Mesodermal cell (in vitro differentiated cells): Measurements from ENCODE around the gene POLR2L.

ENCODE experiments used
- H3K27ac ChIP-seq: 2 replicates; pipeline ENCODE4 v1.7.0; 2013; ENCODE audit warnings: mild to moderate bottlenecking, low read depth, low read length, moderate library complexity; ENCODE audit not compliant: severe bottlenecking
- H3K36me3 ChIP-seq: 2 replicates; pipeline ENCODE4 v1.7.1; 2013; ENCODE audit warnings: mild to moderate bottlenecking, low read length, moderate library complexity; ENCODE audit not compliant: control insufficient read depth, insufficient read depth
- H3K4me1 ChIP-seq: one replicate; pipeline ENCODE4 v1.7.1; 2013; ENCODE audit warnings: mild to moderate bottlenecking, low read length; ENCODE audit not compliant: insufficient read depth, control insufficient read depth, poor library complexity, severe bottlenecking
- H3K4me3 ChIP-seq: 2 replicates; pipeline ENCODE4 v1.7.0; 2013; ENCODE audit warnings: low read length, control low read depth, mild to moderate bottlenecking; ENCODE audit not compliant: insufficient read depth, poor library complexity, severe bottlenecking; ENCODE audit errors: extremely low read depth
- H3K9me3 ChIP-seq: 2 replicates; pipeline ENCODE4 v1.7.1; 2013; ENCODE audit warnings: mild to moderate bottlenecking, low read length, moderate library complexity; ENCODE audit not compliant: control insufficient read depth
- WGBS, 2 experiments: methylation state at CpG; one replicate each; pipeline ENCODE4 v1.1.5; 2013; ENCODE audit warnings: missing lambda C conversion rate in 2 of 2; ENCODE audit not compliant: insufficient coverage in 2 of 2; 5-methylcytosine and 5-hydroxymethylcytosine counted together

Gene POLR2L

DNA sequence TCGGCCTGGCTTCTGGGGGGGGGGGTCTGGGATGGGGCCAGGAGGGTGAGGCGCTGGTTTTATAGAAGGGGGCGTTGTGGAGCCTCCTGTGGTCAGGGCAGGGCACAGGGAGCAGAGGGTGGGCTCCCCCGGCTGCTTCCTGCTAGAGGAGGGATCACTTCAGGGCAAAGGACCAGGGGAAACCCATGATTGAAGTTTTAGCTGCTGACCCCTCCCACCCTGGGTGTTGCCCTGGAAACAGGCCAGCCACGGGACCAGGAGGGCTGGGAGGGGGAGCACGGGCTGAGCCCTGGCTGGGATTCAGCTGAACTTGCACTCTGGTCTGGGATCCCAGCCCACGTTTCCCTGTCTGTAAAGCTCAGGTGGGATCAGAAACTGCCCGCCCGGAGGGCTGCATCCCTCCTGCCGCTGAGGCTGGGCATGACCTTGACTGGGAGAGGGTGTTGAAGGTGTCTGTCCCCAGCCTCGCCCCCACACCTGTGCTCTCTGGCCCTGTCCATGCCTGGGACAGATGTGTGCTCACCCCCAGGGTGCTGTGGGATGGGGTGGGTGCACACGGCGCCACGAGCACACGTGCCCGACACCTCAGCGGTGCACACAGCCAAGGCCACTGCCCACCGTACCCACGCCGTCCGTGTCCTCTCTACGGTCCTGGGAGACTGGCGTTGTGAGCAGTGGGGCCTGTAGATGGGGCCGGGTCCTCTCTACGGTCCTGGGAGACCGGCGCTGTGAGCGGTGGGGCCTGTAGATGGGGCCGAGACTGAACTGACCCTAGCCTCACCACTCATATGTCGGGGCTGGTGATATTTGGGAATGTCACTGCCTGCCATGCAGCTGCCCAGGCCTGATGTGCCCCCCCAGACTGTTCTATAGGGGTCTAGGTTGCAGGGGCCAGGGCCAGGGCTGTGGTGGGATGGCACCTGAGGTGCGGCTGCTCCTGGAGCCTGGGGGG is 2.6 kb upstream of the POLR2L start:
- peak overlapping the region; percentile 97 for H3K27ac ChIP-seq
- WGBS, 2 experiments, result 41 to 56% methylated on average over 22 to 26 of the region's 31 CpGs
- H3K36me3 ChIP-seq, result peaks cover 15% of the 10 kb centered on the region
- H3K4me3 ChIP-seq, result peak overlapping the region; percentile 99
- H3K9me3 ChIP-seq, result no peaks in the 10 kb centered on the region
- H3K4me1 ChIP-seq, result peaks cover 33% of the 10 kb centered on the region

DNA sequence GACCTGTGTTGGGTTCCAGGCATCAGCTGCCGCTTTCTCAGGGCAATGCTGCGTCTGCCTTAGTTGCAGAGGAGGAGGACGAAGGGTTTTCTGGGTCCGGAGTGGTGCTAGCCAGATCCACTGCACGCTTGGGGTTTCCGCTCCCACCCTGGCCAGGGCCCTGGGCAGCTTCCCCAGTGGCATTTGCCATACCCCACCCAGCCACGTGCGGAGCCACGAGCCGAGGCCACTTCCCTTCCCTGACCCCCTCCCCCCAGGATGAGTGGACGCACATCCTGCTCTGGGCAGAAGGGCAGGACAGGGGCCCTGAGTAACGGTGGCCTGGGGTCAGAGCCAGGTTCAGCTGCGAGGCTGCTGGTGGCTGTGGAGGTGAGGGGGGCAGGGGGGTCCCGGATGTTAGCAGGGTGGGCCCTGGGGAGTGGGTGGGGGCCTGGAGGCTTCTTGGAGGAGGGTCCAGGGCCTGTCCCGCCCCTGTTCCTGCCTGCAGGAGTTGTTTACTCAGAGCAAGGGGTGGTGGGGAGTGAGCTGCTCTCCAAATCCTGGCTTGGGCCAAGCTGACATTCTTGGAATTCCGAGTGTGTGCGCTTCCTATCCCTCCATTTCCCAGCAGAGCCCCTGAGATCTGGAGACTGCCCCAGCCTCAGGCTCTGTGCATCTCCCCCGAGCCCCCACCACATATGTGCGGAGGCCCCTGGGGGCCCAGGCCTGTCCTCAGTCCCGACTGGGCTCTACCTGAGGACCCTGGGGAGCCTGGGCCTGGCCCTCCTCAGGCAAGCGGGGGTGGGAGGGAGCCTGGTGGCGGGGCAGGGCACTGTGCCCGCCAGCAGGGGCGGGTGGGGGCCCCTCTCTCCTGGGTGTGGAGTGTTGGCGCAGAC is 1.7 kb upstream of the POLR2L start:
- WGBS, 2 experiments, result 0 to 1% methylated on average over 15 of the region's 25 CpGs
- peaks cover 31% of the 10 kb centered on the region for H3K4me1 ChIP-seq
- no peaks in the 10 kb centered on the region for H3K9me3 ChIP-seq
- H3K4me3 ChIP-seq, result peak overlapping the region; percentile 99
- H3K27ac ChIP-seq, result peak overlapping the region; percentile 97
- H3K36me3 ChIP-seq, result peaks cover 24% of the 10 kb centered on the region

DNA sequence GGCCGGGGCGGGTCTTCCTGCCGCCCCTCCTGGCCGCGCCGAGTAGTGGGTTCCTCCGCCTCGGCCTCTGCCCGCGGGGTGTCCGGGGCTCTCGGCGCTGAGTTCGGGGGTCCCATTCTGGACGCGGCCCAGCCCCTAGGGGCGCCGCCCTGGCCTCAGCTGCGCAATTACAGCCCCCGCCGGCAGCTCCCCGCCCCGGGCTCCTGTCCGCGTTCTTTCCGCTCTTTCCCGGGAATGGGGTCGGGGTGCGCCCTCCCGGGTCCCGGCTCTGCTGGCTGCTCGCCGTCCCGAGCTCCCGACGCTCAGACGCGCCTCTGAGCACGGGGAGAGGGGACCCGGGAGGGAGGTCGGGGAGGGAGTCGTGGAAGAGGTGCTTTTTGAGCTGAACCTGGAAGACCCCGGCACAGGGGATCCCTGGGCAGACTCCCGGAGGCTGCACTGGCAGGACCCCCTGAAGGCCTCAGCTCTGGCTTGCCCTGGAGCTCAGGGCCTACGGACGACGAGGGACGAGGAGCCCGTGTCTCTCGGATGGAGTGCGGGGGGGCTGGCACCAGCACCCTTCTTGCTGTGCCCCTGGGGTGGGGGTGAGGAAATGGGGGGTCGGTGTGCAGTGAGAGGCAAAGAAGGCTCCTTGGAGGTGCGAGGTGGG is 881 bp upstream of the POLR2L start:
- Histone ChIP-seq H3K4me3 (peak overlapping the region; percentile 99), H3K27ac (peak overlapping the region; percentile 97), H3K36me3 (peaks cover 31% of the 10 kb centered on the region), H3K4me1 (peaks cover 24% of the 10 kb centered on the region), H3K9me3 (no peaks in the 10 kb centered on the region)
- WGBS, 2 experiments, result 0 to 1% methylated on average over 39 to 43 of the region's 53 CpGs

DNA sequence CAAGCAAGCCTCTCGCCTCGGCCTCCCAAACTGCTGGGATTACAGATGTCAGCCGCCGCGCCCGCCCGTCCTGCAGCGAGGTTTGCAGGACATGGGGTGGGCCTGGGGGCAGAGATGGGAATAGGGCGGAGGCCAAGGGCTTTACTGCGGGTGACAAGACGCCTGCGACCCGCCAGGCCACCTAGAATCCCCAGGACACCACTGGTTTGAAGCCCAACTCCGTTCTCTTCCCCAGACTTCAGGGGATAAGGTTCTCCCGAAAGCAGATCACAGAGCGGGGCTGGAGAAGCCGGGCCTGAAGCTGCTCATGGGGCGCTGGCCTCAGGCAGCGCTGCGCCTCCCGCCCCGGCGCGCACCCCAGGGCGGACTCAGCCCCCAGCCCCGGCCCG is 354 bp downstream of the POLR2L start:
- peaks cover 44% of the 10 kb centered on the region for H3K36me3 ChIP-seq
- H3K4me1 ChIP-seq, result peaks cover 24% of the 10 kb centered on the region
- H3K27ac ChIP-seq, result peak overlapping the region; percentile 99
- H3K4me3 ChIP-seq, result peak overlapping the region; percentile 99
- H3K9me3 ChIP-seq, result no peaks in the 10 kb centered on the region
- 0 to 2% methylated on average over 25 to 26 of the region's 27 CpGs for WGBS, 2 experiments

DNA sequence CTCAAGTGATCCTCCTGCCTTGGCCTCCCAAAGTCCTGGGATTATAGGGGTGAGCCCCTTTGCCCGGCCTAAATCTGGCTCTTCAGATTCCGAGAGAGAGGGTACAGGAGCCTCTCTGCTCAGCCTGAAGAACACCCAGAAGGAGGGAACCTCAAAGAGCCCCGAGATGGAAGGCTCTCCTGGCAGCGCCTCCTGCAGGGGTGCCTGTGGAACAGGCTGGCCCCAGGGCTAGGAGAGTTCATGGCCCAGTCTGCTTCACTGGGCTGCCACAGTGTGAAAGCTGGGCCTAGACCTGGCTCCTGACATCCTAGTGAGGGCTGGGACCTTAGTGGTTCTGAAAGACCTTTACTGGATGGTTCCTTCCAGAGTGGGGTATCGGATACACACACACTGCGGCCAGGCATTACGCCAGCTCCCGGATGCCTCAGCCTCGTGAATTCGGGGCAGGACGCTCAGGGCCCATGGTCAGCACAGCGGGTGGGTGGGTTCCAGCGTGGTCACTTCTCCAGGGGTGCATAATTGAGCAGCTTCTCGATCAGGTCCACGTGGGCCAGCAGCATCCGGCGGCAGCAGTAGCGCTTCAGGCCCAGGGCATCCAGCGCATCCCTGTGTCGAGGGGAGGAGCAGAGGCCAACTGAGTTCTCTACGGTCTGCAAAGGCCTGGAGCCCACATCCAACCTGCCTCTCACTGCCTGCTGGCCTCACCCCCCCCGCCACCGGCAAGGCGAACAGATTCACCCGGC is 2.3 kb downstream of the POLR2L start:
- Histone ChIP-seq H3K36me3 (peaks cover 57% of the 10 kb centered on the region), H3K27ac (no peak overlapping the region), H3K9me3 (no peaks in the 10 kb centered on the region), H3K4me1 (peaks cover 8% of the 10 kb centered on the region), H3K4me3 (no peak overlapping the region)
- 92 to 97% methylated on average over 23 to 25 of the region's 25 CpGs for WGBS, 2 experiments

DNA sequence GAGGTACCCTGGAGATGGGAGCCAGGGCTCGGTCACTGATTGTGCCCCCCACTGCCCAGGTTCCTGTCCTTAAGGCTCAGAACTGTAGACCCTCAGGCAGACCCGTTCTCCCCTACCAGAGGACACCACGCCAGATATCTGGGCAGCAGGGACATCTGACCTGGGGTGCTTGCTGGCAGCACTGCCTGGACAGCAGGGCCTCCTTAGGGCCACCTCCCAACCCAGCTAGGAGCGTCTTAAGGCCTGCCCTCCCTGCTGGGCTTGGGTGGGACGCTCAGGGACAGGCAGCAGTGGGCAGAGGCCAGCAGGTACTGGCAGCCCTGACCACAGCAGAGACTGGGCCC is 3.1 kb downstream of the POLR2L start:
- 97 to 98% methylated on average over 5 of the region's 5 CpGs for WGBS, 2 experiments
- peaks cover 12% of the 10 kb centered on the region for H3K4me1 ChIP-seq
- H3K9me3 ChIP-seq, result no peaks in the 10 kb centered on the region
- peaks cover 60% of the 10 kb centered on the region for H3K36me3 ChIP-seq
- H3K4me3 ChIP-seq, result no peak overlapping the region
- H3K27ac ChIP-seq, result no peak overlapping the region

DNA sequence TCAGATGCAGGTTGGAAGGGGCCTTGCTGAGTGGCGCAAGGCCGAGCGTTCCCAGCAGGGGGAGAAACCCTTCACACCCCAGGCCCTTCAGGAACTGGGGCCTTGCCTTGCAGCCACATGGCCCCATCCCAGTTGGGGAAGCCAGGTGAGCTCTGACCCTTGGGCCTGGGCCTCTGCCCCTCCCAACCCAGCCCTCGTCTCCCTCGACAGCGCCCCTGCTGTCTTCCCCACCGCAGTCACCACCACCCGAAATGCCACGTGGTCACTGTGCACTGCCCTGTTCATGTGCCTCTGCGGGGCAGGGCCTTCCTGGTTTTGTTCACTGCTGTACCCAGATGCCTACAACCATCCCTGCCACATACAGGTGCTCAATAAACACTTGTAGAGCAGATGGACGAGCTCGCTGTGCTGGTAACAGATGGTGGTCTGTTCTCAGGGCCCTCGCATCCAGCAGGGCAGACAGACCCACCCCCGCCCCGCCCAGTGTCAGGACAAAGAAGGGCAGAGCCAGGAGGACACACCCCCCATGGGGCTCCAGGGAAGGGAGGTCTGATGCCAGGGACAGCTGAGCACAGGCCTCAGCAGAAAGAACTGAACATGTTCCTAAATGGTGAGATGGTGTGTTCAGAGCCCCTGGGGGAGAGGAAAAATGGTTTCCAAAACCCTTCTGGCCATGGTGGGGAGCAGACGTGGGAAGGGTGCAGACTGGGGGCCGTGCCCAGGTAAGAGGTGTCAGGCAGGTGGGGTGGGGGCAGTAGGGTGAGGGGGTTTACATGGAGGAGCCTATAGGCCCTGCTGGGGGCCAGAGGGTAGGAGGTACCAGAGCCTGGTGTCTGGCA is 3.7 kb downstream of the POLR2L start:
- Histone ChIP-seq H3K4me1 (peaks cover 10% of the 10 kb centered on the region), H3K36me3 (peaks cover 60% of the 10 kb centered on the region), H3K27ac (no peak overlapping the region), H3K4me3 (no peak overlapping the region), H3K9me3 (no peaks in the 10 kb centered on the region)
- WGBS, 2 experiments, result 81 to 83% methylated on average over 15 to 17 of the region's 17 CpGs

DNA sequence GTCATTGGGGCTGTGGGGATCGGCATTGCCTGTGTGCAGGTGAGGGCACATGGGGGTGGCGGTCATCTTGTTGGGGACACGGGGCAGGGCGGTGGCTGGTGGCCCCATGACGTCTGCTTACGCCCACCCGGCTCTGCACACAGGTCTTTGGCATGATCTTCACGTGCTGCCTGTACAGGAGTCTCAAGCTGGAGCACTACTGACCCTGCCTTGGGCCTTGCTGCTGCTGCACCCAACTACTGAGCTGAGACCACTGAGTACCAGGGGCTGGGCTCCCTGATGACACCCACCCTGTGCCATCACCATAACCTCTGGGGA is 4.4 kb downstream of the POLR2L start:
- Histone ChIP-seq H3K36me3 (peaks cover 60% of the 10 kb centered on the region), H3K4me1 (peaks cover 10% of the 10 kb centered on the region)
- WGBS, 2 experiments, result 91 to 92% methylated on average over 8 of the region's 8 CpGs

DNA sequence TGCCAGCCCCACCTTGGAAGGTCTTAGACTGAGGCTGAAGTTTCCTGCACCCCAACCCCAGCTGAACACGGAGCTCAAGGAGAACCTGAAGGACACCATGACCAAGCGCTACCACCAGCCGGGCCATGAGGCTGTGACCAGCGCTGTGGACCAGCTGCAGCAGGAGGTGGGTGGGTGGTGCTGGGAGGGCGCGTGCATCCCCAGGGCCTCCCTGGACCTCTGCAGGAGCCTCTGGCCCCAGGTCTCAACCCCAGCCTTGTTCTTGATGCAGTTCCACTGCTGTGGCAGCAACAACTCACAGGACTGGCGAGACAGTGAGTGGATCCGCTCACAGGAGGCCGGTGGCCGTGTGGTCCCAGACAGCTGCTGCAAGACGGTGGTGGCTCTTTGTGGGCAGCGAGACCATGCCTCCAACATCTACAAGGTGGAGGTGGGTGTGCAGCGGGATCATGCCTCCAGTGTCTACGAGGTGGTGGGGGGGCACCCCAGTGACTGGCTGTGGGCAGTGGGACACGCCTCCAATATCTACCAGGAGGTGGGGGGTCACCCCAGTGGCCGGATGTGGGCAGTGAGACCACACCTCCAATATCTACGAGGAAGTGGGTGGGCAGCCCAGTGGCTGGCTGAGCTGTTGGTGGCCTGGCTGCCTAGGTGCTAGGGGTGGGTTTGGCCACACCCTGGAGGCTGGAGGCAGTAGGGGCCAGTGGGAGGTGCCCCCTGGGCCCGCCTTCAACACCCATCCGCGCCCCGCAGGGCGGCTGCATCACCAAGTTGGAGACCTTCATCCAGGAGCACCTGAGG is 4.9 kb downstream of the POLR2L start:
- Histone ChIP-seq H3K27ac (no peak overlapping the region), H3K4me1 (peaks cover 10% of the 10 kb centered on the region), H3K9me3 (no peaks in the 10 kb centered on the region), H3K4me3 (no peak overlapping the region), H3K36me3 (peaks cover 60% of the 10 kb centered on the region)
- 96 to 97% methylated on average over 18 to 21 of the region's 22 CpGs for WGBS, 2 experiments

More for the DNA sequence above, 4.4 kb downstream of the POLR2L start:
- H3K27ac ChIP-seq, result no peak overlapping the region
- no peaks in the 10 kb centered on the region for H3K9me3 ChIP-seq
- H3K4me3 ChIP-seq, result no peak overlapping the region
